K562 (cell line): ENCODE measurements around the gene SPEM3. TPM values are rescaled to one million over a fixed set of nuclear protein-coding genes. Genes with fewer than 3 reads are reported as not detected.

Experiments
- ATF1 ChIP-seq, 2 experiments: fragments of 450-650 bp in 1 of 2; IDR thresholded peaks; 2 replicates each; pipeline ENCODE4 v1.6.1; 2016; ENCODE audit warnings: missing compliant biosample characterization in 1 of 2, missing genetic modification characterization in 1 of 2
- CBX2 ChIP-seq: fragments of 200-600 bp; sonication (generic); IDR thresholded peaks from one replicate; pipeline ENCODE4 v1.6.1; 2012; ENCODE audit warnings: mild to moderate bottlenecking, low read length, inconsistent platforms; ENCODE audit not compliant: insufficient read depth, poor library complexity, severe bottlenecking
- CREB3L1 ChIP-seq: fragments of 450-650 bp; IDR thresholded peaks from 2 replicates; pipeline ENCODE4 v1.6.1; 2014; ENCODE audit warnings: low read depth, mild to moderate bottlenecking, moderate library complexity, borderline replicate concordance
- CTCFL ChIP-seq: IDR thresholded peaks from 2 replicates; pipeline ENCODE4 v1.6.1; 2011; ENCODE audit warnings: borderline replicate concordance, low read depth, mild to moderate bottlenecking, moderate library complexity, low read length; ENCODE audit not compliant: insufficient read depth, poor library complexity, severe bottlenecking
- FOSL1 ChIP-seq: fragments of 200-800 bp; sonication (Bioruptor generic); conservative IDR thresholded peaks from 2 replicates; pipeline ENCODE4 v1.6.1; 2016; ENCODE audit warnings: missing genetic modification characterization, missing compliant biosample characterization
- GABPA ChIP-seq: fragments of 200-800 bp; sonication (Bioruptor generic); conservative IDR thresholded peaks from 2 replicates; pipeline ENCODE4 v1.6.1; 2016; ENCODE audit warnings: low read depth, missing genetic modification characterization, missing compliant biosample characterization
- GATAD2B ChIP-seq: fragments of 450-650 bp; IDR thresholded peaks from 2 replicates; pipeline ENCODE4 v1.6.1; 2017; ENCODE audit warnings: mild to moderate bottlenecking, borderline replicate concordance
- MTA3 ChIP-seq: fragments of 450-650 bp; formaldehyde crosslinking; IDR thresholded peaks from 2 replicates; pipeline ENCODE4 v1.6.1; 2017; ENCODE audit warnings: mild to moderate bottlenecking, borderline replicate concordance
- POLR2A ChIP-seq: fragments of 450-650 bp; conservative IDR thresholded peaks from 2 replicates; pipeline ENCODE4 v1.6.1; 2016
- POLR2AphosphoS2 ChIP-seq: IDR thresholded peaks from 2 replicates; pipeline ENCODE4 v1.6.1; 2012; ENCODE audit warnings: low read length, improper control_type of control experiment
- RB1 ChIP-seq: fragments of 450-650 bp; IDR thresholded peaks from 2 replicates; pipeline ENCODE4 v1.6.1; 2017; ENCODE audit warnings: low read depth, mild to moderate bottlenecking
- RFX1 ChIP-seq: fragments of 450-650 bp; IDR thresholded peaks from 2 replicates; pipeline ENCODE4 v1.6.1; 2016; ENCODE audit warnings: mild to moderate bottlenecking, moderate library complexity
- SMAD4 ChIP-seq: fragments of 250-450 bp; sonication (Bioruptor Pico); conservative IDR thresholded peaks from 2 replicates; pipeline ENCODE4 v1.8.0; 2021; ENCODE audit warnings: inconsistent platforms, mild to moderate bottlenecking, moderate library complexity
- SMC3 ChIP-seq: conservative IDR thresholded peaks from 2 replicates; pipeline ENCODE4 v1.6.1; 2011; ENCODE audit warnings: low read depth, low read length, improper control_type of control experiment; ENCODE audit not compliant: insufficient read depth
- SUPT5H ChIP-seq: fragments of 450-650 bp; IDR thresholded peaks from 2 replicates; pipeline ENCODE4 v1.6.1; 2016
- TBP ChIP-seq: optimal IDR thresholded peaks from 2 replicates; pipeline ENCODE3; 2011; ENCODE audit warnings: low read depth, low read length, improper control_type of control experiment
- YY1 ChIP-seq, 3 experiments: IDR thresholded peaks; 2 replicates each; pipeline ENCODE4 v1.6.1; 2011; ENCODE audit warnings: low read length in 2 of 3, mild to moderate bottlenecking in 2 of 3, moderate library complexity in 2 of 3, borderline replicate concordance in 1 of 3, control low read depth in 1 of 3, low read depth in 1 of 3; ENCODE audit not compliant: insufficient read depth in 3 of 3, insufficient replicate concordance in 2 of 3, control insufficient read depth in 1 of 3, insufficient read length in 1 of 3; ENCODE audit errors: extremely low read depth in 1 of 3
- ZFX ChIP-seq: sonication (generic); formaldehyde crosslinking; IDR thresholded peaks from 2 replicates; pipeline ENCODE4 v1.8.0; 2022; ENCODE audit warnings: mild to moderate bottlenecking, missing genetic modification reagents, moderate library complexity
- ZNF316 ChIP-seq: fragments of 450-650 bp; IDR thresholded peaks from 2 replicates; pipeline ENCODE4 v1.6.1; 2016
- polyA plus RNA-seq, 8 experiments: library from polyadenylated mRNA; depleted of rRNA in 4 of 8; stranded (reverse) in 5 of 8; unstranded in 3 of 8; fragments of >200 nt; fragmentation: Nextera tagmentation in 2 of 8; fragmentation: Illumina TruSeq in 1 of 8; extraction: Ambion mirVana in 2 of 8; extraction: Trizol in 1 of 8; gene quantifications; 2 replicates each; pipeline versions ENCODE4 v1.2.1 to v1.2.3, GENCODE V29; 2011 to 2014; ENCODE audit warnings: inconsistent platforms in 1 of 8, missing spikeins in 1 of 8
- total RNA-seq, 7 experiments: library from RNA; depleted of rRNA in 6 of 7; stranded (reverse); fragments of >200 nt in 6 of 7; fragmentation: Illumina TruSeq in 2 of 7; extraction: Trizol in 2 of 7; gene quantifications; 2 replicates each; pipeline versions ENCODE4 v1.2.1 to v1.2.3, GENCODE V29; 2011 to 2021; ENCODE audit warnings: low replicate concordance in 1 of 7
- TF ChIP-seq, protein P1 (sequence below): sonication (generic); formaldehyde crosslinking; IDR thresholded peaks from 2 replicates; pipeline ENCODE4 v1.8.0; 2022; ENCODE audit warnings: missing genetic modification reagents, mild to moderate bottlenecking, moderate library complexity, borderline replicate concordance
- TF ChIP-seq, protein P2 (sequence below): fragments of 200-800 bp; sonication (Bioruptor generic); IDR thresholded peaks from 2 replicates; pipeline ENCODE4 v1.6.1; 2017; ENCODE audit warnings: missing genetic modification characterization, missing compliant biosample characterization

Gene SPEM3
- total and polyA plus RNA-seq, 9 of the 15 experiments (the other 6 are each of a cell fraction or from before 2014, with no cell fraction given): not detected

GRCh38 chr17:7394452-7395191 is 34.0 kb upstream of the SPEM3 start, which contains the start of gene PLSCR3 (continued):
- TF ChIP-seq ATF1 (CRISPR knock-in tag; IDR thresholded peaks at IDR 0.05) (no peak), ATF1 (tag; IDR thresholded peaks at IDR 0.05) (peak; percentile 50), SMAD4 (CRISPR knock-in tag) (peak; percentile 33; the same call in 1 of the 2 replicates), FOSL1 (tag) (no peak; the same call in 1 of the 2 replicates), GATAD2B (peak; percentile 60), ZFX (peak; percentile 67), CBX2 (no peak), RB1 (peak; percentile 44; the same call in 1 of the 2 replicates), POLR2AphosphoS2 (no peak), CTCFL (peak; percentile 64), YY1 (IDR thresholded peaks at IDR 0.05; ENCODE audit: borderline replicate concordance in 1 of 3, control insufficient read depth in 1 of 3, extremely low read depth in 1 of 3, insufficient read depth in 3 of 3, insufficient read length in 1 of 3, insufficient replicate concordance in 2 of 3, low read depth in 1 of 3, low read length in 2 of 3) (peak in 1 of 3 experiments; percentile 4), ZNF316 (peak; percentile 53; the same call in 1 of the 2 replicates), SUPT5H (peak; percentile 54), TBP (peak; percentile 6), GABPA (peak; percentile 62), CREB3L1 (peak; percentile 48; the same call in 1 of the 2 replicates), MTA3 (peak; percentile 74), SMC3 (no peak), POLR2A (peak; percentile 66; the same call in 1 of the 2 replicates), RFX1 (no peak)
- TF ChIP-seq, protein P1, sequence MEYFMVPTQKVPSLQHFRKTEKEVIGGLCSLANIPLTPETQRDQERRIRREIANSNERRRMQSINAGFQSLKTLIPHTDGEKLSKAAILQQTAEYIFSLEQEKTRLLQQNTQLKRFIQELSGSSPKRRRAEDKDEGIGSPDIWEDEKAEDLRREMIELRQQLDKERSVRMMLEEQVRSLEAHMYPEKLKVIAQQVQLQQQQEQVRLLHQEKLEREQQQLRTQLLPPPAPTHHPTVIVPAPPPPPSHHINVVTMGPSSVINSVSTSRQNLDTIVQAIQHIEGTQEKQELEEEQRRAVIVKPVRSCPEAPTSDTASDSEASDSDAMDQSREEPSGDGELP (CRISPR knock-in tag): peak; percentile 61; the same call in 1 of the 2 replicates
- TF ChIP-seq, protein P2, sequence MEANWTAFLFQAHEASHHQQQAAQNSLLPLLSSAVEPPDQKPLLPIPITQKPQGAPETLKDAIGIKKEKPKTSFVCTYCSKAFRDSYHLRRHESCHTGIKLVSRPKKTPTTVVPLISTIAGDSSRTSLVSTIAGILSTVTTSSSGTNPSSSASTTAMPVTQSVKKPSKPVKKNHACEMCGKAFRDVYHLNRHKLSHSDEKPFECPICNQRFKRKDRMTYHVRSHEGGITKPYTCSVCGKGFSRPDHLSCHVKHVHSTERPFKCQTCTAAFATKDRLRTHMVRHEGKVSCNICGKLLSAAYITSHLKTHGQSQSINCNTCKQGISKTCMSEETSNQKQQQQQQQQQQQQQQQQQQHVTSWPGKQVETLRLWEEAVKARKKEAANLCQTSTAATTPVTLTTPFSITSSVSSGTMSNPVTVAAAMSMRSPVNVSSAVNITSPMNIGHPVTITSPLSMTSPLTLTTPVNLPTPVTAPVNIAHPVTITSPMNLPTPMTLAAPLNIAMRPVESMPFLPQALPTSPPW (CRISPR knock-in tag): 0 out of 2 replicates have a peak, but pooled peaks have one; percentile 38
